ENCODE results near the gene GDI1.

DNA sequence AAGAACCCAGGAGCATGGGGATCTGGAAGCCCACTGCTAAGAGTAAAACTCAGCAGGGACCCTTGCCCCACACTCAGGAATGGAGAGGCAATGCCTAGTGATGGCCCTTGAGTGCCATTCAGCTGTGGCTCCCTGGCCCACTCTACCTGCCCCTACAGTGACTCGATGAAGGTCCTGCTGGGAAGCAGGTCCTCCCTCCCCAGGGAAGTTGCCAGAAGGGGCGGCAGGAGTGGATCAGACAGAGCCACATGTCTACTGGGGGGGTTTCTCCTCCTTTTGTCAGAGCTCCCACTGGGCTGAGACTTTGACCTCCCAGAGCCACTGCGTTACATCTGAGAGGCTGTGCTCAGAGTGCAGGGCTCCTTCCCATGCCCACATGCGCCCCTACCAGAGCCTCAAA, 52.2 kb downstream of the GDI1 start:
- TF ChIP-seq ZNF274 (IDR thresholded peaks at IDR 0.05; ENCODE audit: low read depth, low read length) (no peak), YY1 (IDR thresholded peaks at IDR 0.05; ENCODE audit: insufficient read depth, insufficient read length) (no peak)
